Fibroblast of upper back skin (primary cell): ENCODE data around the gene HAGHL.
"Not testable (repeated sequence)": the region's sequence is repeated elsewhere in the genome, so short reads cannot be mapped to it uniquely, and the experiment has no call there.

Experiments used
- DNase-seq: peaks from one replicate; pipeline ENCODE4 v3.0.0-alpha.2; 2013

Gene HAGHL

DNA sequence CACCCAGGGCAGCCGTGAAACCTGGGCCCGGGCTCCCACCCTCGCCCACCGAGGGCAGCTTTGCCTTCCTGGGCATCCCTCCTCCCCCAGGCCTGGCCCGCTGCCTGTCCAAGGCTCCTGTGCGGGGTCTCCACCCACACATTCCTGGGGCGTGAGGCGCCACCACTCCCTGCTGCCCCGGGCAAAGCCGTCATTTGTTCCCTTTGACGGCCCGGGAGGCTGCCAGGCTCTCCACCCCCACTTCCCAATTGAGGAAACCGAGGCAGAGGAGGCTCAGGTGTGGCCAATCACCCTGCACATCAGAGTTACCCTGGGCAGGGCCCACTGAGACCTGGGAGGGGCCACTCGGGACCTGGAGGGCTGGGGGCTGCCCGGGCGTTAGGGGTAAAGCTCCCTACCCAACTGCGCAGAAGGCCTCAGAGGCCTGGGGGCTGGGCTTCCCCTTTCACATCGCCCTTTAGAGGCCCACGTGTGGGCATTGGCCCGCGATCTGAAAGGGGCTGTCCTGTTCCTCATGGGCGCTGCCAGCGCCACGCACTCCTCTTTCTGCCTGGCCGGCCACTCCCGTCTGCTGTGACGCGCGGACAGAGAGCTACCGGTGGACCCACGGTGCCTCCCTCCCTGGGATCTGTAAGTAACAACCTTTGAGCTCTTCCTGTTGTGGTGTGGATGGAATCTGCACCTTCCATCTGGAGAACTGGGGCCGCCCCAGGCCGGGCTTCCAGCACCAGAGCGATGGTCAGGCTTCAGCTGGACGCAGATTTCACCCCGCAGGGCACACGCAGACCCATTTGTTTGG, 33.8 kb downstream of the HAGHL start, which contains the start of gene MSLN:
Gene MSLN, plus strand, starts transcription at position 190 of the 799 bp plus-strand sequence. CDS start 1,947 bp downstream, outside the sequence.
- DNase-seq = no peak

DNA sequence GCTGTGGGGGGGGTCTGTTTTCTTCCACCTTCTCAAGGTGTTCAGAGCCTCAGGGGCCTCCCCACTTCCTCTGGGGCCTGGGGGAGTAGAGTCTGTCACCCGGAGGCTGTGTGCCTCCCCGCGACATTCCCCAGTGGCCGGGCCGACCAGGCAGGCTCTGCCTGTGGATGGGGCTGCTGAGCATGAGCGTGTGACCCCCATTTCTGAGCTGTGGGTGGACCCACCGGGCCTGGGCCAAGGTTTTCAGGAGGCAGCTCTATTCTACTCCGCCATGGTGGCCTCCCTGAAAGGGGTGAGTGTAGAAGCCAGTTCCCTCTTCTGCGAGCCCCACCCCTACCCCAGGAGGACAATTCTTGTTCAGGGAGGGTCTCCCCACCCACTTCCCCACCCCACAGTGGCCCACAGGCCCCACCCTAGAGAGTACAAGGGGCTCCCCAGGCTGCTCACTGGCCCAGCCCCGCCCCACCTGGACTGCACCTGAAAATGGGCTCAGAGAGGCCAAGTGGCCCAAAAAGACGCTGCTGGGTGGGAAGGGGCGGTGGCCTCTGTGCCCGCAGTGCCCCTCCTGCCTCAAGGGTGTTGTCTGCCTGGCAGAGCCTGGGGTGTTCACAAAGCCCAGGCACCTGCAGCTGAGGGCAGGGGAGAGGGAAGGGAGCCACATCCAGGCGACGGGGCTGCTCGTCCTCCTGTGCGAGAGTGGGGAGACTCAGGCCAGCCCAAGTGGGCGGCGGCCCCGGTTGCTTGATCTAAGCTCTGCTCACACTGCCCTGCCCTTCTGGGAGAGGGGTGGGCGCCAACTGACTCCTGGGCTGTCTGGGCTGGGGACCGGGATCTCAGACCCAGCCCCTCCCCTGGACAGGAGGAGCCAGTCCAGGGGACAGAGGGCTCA, 35.0 kb downstream of the HAGHL start:
- DNase-seq = no peak

DNA sequence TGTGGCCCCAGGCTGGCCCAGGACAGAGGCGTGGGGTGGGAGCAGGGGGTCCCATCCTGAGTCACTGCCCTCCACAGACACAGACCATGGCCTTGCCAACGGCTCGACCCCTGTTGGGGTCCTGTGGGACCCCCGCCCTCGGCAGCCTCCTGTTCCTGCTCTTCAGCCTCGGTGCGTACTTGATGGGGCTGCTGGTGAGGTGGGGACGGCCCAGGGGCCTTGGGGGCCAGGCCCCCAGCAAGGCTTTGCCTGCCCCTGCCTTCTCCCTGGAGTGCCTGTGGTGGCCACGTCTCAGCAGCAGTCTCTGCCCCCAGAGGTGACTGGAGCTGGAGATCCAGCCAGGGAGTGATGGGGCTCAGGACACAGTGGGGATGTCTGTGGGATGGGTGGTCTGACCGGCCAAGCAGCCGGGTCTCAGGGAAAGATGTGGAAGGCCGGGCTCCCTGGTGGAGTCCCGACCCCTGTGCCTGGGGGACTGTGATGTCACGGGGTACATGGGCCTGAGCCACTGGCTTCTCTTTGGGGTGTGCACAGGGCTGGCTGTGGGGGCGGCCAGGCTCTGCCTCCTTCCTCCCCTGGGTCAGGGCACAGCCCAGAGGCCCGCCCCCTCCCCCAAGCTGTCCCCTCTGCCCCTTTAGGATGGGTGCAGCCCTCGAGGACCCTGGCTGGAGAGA, 35.8 kb downstream of the HAGHL start:
- no peak for DNase-seq

DNA sequence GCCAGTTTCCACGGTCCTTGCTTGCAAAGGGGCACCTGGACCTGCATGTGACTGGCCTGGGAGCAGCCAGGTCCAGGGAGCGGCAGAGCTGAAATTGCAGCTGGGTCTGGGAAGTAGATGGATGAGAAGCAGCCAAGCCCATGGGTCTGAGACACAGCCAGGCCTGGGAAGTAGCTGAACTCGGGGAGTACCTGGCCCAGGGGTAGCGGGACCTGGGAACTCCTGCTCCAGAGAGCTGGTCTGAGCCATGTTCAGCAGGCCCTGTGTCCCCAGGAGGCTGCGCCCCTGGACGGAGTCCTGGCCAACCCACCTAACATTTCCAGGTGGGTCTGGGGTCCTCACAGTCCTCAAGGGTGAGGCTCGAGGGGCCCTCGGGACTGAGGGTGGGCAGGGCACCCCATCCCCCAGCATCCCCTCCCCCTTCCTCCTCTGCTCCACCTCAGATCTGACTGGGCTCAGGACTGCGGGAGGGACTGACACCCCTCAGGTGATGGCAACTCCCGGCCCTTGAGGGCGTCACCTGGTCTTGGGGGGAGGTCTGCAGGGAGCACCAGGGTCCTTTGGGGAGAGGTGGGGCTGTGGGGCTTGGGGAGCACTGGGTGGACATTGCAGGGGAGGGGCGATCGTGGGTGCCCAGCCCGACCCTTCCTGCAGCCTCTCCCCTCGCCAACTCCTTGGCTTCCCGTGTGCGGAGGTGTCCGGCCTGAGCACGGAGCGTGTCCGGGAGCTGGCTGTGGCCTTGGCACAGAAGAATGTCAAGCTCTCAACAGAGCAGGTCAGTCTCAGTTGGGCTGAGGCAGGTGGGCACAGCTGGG, 36.7 kb downstream of the HAGHL start:
- DNase-seq = no peak

DNA sequence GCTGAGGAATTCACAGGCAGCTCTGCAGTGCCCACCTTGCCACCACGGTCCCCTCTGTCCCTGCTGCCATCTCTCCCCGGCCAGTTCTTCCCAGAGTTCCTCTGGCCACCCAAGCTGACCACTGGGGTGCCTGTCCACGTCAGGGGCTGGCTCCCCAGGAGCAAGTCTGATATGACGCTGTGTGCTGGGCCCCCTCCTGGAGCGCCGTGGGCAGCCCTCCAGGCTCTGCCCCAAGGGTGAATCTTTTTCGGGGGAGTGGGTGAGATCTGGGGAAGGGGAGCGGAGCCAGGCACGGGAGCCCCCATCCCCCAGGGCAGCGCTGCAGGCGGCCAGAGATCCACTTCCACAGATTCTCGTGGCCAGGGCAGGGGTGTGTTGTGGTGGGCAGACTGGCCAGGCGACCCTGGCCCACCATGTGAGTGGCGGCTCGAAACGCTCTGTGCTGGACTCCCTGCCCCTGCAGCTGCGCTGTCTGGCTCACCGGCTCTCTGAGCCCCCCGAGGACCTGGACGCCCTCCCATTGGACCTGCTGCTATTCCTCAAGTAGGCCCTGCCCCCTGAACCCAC, 37.4 kb downstream of the HAGHL start:
- no peak for DNase-seq

DNA sequence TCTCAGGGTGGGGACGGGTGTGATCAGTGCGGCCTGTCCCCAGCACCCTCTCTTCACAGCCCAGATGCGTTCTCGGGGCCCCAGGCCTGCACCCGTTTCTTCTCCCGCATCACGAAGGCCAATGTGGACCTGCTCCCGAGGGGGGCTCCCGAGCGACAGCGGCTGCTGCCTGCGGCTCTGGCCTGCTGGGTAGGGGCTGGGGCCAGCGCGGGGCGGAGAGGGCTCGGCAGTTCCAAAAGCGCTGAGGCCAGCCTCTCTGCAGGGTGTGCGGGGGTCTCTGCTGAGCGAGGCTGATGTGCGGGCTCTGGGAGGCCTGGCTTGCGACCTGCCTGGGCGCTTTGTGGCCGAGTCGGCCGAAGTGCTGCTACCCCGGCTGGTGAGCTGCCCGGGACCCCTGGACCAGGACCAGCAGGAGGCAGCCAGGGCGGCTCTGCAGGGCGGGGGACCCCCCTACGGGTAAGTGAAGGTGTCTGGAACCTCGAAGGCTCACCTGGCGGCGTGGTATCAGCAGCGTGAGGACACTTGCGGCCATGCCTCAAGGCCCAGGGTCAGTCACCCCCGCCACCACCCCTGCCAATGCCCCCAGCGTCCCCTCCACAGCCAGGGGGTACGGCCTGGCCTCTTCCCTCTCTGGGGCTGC, 38.1 kb downstream of the HAGHL start:
- DNase-seq = no peak

DNA sequence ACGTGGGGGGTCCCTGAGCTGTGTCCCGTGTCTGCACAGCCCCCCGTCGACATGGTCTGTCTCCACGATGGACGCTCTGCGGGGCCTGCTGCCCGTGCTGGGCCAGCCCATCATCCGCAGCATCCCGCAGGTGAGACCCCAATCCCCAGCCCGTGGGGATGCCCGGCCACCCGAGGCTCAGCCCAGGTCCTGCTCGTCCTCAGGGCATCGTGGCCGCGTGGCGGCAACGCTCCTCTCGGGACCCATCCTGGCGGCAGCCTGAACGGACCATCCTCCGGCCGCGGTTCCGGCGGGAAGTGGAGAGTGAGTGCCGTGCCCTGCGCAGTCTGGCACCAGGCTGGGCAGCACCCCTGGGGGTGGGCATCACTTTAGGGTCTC, 38.6 kb downstream of the HAGHL start:
- DNase-seq = no peak

DNA sequence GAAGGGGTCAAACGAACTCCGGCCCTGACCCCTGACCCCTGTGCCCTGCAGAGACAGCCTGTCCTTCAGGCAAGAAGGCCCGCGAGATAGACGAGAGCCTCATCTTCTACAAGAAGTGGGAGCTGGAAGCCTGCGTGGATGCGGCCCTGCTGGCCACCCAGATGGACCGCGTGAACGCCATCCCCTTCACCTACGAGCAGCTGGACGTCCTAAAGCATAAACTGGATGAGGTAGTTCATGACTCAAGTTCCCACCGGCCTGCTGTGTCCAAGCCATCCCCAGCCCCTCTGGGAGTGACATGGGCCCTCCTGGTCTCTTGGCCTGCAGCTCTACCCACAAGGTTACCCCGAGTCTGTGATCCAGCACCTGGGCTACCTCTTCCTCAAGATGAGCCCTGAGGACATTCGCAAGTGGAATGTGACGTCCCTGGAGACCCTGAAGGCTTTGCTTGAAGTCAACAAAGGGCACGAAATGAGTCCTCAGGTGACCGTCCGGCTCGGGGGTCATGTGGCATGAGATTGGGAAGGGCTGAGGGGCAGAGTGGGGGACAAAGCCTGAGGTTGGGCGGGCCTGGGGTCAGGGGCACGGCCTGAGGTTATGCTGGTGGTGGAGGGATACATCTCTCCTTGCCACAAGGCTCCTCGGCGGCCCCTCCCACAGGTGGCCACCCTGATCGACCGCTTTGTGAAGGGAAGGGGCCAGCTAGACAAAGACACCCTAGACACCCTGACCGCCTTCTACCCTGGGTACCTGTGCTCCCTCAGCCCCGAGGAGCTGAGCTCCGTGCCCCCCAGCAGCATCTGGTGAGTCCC, 39.3 kb downstream of the HAGHL start:
- DNase-seq = no peak

DNA sequence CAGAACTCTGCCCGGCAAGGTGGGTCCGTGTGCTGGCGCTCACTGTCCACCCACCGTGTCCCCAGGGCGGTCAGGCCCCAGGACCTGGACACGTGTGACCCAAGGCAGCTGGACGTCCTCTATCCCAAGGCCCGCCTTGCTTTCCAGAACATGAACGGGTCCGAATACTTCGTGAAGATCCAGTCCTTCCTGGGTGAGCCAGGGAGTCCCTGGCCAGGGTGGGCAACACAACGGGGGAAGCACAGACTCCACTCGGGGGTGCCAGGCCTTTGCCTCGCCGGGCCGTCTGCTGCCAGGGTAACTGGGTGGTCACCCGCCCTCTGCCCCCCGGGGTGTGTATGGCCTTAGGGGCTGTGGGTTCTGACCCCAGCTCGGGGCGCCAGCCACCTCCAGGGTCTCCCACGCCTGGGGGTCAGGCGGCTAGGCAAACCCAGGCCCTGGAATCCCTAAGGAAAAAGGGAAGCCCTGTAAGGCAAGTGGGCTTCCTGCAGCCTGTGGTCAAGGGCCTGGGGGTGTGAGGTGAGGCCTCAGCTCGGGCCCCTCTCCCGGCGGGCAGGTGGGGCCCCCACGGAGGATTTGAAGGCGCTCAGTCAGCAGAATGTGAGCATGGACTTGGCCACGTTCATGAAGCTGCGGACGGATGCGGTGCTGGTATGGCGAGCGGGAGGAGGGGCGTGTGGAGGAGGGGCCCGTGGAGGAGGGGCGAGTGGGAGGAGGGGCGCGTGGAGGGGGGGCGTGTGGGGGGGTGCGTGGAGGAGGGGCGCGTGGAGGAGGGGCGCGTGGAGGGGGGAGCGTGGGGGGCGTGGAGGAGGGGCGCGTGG, 40.1 kb downstream of the HAGHL start:
- no peak for DNase-seq

DNA sequence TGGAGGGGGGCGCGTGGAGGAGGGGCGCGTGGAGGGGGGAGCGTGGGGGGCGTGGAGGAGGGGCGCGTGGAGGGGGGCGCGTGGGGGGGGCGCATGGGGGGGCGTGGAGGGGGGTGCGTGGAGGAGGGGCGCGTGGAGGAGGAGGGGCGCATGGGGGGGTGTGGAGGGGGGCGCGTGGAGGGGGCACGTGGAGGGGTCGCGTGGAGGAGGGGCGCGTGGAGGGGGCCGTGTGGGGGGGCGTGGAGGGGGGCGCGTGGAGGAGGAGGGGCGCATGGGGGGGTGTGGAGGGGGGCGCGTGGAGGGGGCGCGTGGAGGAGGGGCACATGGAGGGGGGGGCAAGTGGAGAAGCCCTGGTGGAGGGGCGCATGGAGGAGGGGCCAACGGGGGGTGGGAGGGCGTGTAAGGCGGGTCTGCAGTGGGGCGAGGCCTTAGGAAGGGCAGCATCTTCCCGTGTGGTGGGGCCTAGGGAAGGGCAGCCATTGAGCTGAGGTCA, 40.9 kb downstream of the HAGHL start:
- DNase-seq = no peak

DNA sequence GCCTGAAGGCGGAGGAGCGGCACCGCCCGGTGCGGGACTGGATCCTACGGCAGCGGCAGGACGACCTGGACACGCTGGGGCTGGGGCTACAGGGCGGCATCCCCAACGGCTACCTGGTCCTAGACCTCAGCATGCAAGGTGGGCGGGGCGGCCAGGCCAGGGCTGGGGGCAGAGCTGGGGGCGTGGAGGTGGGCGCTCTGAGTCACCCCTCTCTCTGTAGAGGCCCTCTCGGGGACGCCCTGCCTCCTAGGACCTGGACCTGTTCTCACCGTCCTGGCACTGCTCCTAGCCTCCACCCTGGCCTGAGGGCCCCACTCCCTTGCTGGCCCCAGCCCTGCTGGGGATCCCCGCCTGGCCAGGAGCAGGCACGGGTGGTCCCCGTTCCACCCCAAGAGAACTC, 41.5 kb downstream of the HAGHL start:
- no peak for DNase-seq

DNA sequence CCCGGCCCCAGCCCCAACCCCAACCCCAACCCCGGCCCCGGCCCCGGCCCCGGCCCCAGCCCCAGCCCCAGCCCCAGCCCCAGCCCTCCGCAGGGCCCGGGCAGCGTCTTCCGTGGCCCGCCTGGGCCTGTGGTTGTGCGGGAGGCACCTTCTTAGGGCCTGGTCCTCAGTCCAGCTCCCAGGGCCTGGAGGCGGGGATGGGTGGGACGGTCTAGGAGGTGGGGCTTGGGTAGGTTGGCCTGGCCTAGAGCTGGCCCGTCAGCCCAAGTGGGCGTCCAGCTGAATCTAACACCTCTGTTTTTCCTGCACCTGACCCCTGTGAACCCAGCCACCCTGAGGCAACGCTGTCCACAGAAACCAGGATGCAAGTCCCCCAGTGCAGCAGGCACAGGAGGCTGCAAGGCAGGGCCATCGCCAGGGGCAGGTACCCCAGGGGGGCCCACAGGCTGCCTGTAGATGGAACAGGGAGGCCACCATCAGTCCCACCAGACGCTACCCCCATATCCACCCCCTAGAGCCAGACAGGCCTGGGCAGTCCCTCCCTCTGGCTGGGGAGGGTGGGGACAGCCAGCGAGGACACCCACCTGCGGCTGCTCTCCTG, 42.4 kb downstream of the HAGHL start:
- DNase-seq = no peak

DNA sequence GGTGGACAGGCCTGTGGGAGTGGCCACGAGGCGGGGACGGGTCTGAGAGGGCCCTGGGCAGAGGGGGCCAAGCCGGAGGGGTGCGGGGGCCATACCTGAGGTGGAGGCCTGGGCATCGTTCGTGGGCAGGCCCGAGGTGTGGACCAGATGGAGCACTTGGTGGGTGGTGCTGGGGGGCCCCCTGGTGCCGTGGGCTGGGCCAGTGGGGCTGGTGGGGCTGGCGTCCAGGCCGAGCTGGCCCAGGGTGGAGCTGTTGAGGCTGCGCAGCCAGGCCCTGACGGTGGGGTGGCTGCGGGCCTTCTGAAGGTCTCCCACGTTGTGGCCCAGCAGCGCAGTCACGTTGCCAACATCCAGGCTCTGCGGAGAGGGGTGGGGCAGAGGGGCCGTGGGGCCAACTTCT, 43.0 kb downstream of the HAGHL start:
- no peak for DNase-seq

DNA sequence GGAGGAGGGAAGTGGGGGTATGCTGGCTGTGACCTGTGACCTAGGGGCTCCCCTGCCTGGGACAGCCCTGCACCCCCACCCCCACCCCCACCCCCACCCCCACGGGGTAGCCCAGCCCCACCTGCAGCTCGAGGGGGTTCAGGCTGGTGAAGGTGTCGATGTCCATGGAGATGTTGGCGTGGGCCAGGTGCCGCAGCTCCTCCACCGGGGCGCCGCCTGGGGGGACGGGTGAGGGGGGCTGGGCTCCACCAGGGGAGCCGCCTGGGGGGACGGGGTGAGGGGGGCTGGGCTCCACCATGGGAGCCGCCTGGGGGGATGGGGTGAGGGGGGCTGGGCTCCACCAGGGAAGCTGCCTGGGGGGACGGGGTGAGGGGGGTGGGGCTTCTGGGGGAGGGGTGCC, 43.5 kb downstream of the HAGHL start:
- DNase-seq = no peak

DNA sequence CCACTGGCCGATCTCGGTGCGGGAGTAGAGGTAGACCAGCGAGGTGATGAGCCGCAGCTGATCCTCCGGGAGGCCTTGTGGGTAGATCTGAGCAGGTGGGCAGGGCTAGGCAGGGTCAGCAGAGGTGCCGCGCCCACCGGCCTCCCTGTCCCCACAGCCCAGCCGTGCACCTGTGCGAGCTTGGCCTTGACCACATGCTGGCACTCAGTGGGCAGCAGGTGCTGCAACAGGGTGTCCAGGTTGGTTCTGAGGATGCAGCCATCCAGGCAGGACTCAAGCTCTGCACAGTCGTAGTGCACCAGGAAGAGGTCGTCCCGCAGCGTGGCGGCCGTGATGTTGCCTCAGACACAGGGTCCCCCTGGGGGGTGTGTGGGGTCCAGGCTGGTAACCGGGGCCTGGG, 46.1 kb downstream of the HAGHL start:
- no peak for DNase-seq

DNA sequence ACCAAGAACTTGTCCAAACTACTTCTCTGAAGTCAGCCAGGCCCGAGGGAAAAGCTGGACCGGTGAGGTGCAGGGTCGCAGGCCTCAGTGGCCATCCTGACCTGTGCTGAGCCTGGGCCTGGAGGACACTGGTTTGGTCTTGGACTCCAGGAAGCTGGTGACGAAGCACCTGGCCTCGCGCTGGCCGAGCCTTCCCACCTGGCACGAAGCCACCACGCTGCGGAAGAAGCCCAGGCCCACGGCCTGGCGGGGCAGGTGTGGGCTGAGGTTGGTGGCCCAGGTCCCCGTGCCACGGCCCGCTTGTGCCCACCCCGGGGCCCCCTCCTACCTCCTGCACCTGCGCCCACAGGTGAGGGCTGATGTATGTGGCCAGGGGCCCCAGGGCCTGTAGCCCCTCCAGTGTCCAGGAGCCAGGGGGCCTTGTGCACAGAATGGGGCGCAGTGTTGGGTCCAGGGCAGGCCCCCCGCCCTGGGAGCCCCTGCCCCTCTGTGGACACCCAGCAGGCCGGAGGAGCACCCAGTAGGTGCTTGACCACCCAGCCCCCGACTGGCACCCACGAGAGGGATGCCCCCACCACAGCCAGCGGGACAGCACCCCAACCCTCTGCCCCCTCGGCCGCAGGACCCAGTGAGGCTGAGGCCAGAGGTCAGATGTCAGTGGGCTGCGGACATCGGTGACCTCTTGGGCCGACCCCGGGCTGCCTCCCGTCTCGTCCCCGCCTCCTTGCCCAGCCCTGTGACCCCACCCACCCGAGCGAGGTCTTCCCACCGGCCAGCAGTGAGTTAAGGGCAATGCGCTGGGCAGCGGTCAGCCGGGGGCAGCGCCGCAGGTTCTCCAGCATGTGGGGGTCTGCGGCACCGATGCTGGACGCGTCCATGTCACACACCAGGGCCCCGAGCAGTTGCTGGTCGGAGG, 47.4 kb downstream of the HAGHL start:
- no peak for DNase-seq

DNA sequence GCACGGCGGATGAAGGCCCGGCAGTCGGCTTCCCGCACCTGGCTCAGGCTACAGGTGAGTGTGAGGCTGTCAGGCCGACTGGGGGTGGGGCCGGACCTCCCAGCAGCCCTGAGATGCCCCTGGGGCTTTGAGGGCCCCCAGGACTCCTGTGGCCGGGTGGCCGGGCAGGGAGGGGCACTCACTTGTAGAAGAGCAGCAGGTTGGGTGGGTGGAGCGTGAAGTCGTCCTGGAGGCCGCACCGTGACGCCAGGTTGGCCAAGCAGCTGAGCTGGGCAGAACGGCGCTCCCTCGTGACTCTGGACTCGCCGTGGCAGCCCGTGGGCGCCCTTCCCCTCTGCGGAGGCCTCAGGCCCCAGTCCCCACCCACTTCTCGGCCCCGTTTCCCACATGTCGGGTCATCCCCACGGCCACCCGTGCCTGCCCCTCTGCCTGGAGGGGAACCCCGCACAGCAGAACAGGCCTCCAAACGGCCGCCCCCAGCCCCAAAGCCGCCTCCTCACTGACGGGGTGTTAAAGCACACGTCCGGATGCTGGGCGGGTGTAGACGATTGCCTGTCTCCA, 48.4 kb downstream of the HAGHL start:
- DNase-seq = no peak

DNA sequence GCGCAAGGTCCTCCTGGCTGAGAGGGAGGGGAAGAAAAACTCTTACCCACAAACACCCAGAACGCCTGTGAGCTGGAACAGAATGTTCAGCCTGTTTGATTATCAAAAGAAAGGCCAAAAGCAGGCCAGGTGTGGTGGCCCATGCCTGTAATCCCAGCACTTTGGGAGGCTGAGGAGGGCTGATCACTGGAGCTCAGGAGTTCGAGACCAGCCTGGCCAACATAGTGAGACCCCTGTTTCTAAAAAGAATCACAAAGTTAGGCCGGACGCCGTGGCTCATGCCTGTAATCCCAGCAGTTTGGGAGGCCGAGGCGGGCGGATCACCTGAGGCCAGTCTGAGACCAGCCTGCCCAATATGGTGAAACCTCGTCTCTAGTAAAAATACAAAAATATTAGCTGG, 49.4 kb downstream of the HAGHL start:
- not testable (repeated sequence) for DNase-seq
